NCI-H146 (cell line): ENCODE data around the gene REPIN1.

Source experiments
- DNase-seq: peaks from one replicate; lab custom pipeline; 2025; lab: John Stamatoyannopoulos, UW

The REPIN1 gene

GRCh38 chr7:150368096-150368883 is at the start of gene REPIN1:
Gene REPIN1 (plus strand): TSS chr7:150368822. CDS start chr7:150369712, 890 bp downstream.
- peak; percentile 91 for DNase-seq

- DNase-seq, result no peak
Measured at GRCh38 chr7:150321788-150322113, 46.9 kb upstream of the REPIN1 start.

GRCh38 chr7:150322114-150322832 is 46.3 kb upstream of the REPIN1 start:
- DNase-seq, result peak; percentile 33

GRCh38 chr7:150322833-150323681 is 45.6 kb upstream of the REPIN1 start, which contains the start of the genes ACTR3C and LRRC61:
Gene ACTR3C (minus strand): TSS chr7:150323545. CDS start chr7:150295296, 28,249 bp downstream.
Gene LRRC61 (plus strand): TSS chr7:150323355. CDS start chr7:150336862, 13,507 bp downstream.
- DNase-seq, result peak; percentile 94

GRCh38 chr7:150323682-150324372 is 44.8 kb upstream of the REPIN1 start:
- DNase-seq, result peak; percentile 31

GRCh38 chr7:150324373-150324961 is 44.2 kb upstream of the REPIN1 start:
- DNase-seq, result no peak

- no peak for DNase-seq
Measured at GRCh38 chr7:150325110-150325611, 43.5 kb upstream of the REPIN1 start.

- DNase-seq, result no peak
Measured at GRCh38 chr7:150325901-150326300, 42.7 kb upstream of the REPIN1 start.

GRCh38 chr7:150326657-150327268 is 41.9 kb upstream of the REPIN1 start:
- DNase-seq, result no peak

GRCh38 chr7:150327308-150327707 is 41.3 kb upstream of the REPIN1 start:
- DNase-seq, result no peak

GRCh38 chr7:150329331-150330120 is 39.1 kb upstream of the REPIN1 start:
- no peak for DNase-seq

- DNase-seq, result no peak
Measured at GRCh38 chr7:150330211-150330885, 38.3 kb upstream of the REPIN1 start.

- DNase-seq, result no peak
Measured at GRCh38 chr7:150332852-150333635, 35.6 kb upstream of the REPIN1 start.

- no peak for DNase-seq
Measured at GRCh38 chr7:150333659-150334058, 35.0 kb upstream of the REPIN1 start.

GRCh38 chr7:150334108-150334507 is 34.5 kb upstream of the REPIN1 start:
- DNase-seq, result no peak

- no peak for DNase-seq
Measured at GRCh38 chr7:150335108-150335773, 33.4 kb upstream of the REPIN1 start.

- no peak for DNase-seq
Measured at GRCh38 chr7:150335774-150336112, 32.9 kb upstream of the REPIN1 start.

GRCh38 chr7:150336746-150337145 is 31.9 kb upstream of the REPIN1 start:
- DNase-seq, result no peak
